Nephron progenitor cell (in vitro differentiated cells): ENCODE data around the gene AHI1.

ENCODE experiments used
- DNase-seq: peaks from one replicate; pipeline ENCODE4 v3.0.0; 2021
- H3K27ac Mint-ChIP-seq: 2 replicates; pipeline ENCODE4 v1.8.0; 2021; ENCODE audit warnings: mild to moderate bottlenecking, moderate library complexity, mixed read lengths
- H3K27me3 Mint-ChIP-seq: 2 replicates; pipeline ENCODE4 v1.8.0; 2021; ENCODE audit warnings: mild to moderate bottlenecking, low read depth, mixed read lengths; ENCODE audit not compliant: poor library complexity
- H3K36me3 Mint-ChIP-seq: 2 replicates; pipeline ENCODE4 v1.8.0; 2021; ENCODE audit warnings: low read depth, mixed read lengths
- H3K4me1 Mint-ChIP-seq: 2 replicates; pipeline ENCODE4 v1.8.0; 2021; ENCODE audit warnings: mixed read lengths
- H3K4me3 Mint-ChIP-seq: 2 replicates; pipeline ENCODE4 v1.8.0; 2021; ENCODE audit warnings: mild to moderate bottlenecking, moderate library complexity, mixed read lengths
- H3K9me3 Mint-ChIP-seq: 2 replicates; pipeline ENCODE4 v1.8.0; 2021; ENCODE audit warnings: mild to moderate bottlenecking, moderate library complexity, mixed read lengths
- CTCF ChIP-seq: fragments of 200-600 bp; sonication (generic); IDR thresholded peaks from 2 replicates; pipeline ENCODE4 v1.5.0; 2021; ENCODE audit warnings: antibody characterized with exemption

AHI1 gene

GRCh38 chr6:135325624-135326424 lies 171.7 kb downstream of the AHI1 start:
- DNase-seq, result no peak
- Mint-ChIP-seq H3K27me3 (no peaks in the 10 kb centered on the region), H3K4me1 (no peaks in the 10 kb centered on the region), H3K27ac (peak overlapping the region; percentile 3), H3K36me3 (peaks cover 30% of the 10 kb centered on the region), H3K4me3 (no peak overlapping the region), H3K9me3 (no peaks in the 10 kb centered on the region)
- no peak for TF ChIP-seq CTCF

GRCh38 chr6:135324531-135324930 lies 173.0 kb downstream of the AHI1 start:
- peaks cover 27% of the 10 kb centered on the region for H3K36me3 Mint-ChIP-seq
- H3K4me3 Mint-ChIP-seq, result no peak overlapping the region
- DNase-seq, result no peak
- no peaks in the 10 kb centered on the region for H3K4me1 Mint-ChIP-seq
- no peaks in the 10 kb centered on the region for H3K27me3 Mint-ChIP-seq
- H3K27ac Mint-ChIP-seq, result no peak overlapping the region
- H3K9me3 Mint-ChIP-seq, result no peaks in the 10 kb centered on the region
- no peak for TF ChIP-seq CTCF

DNA sequence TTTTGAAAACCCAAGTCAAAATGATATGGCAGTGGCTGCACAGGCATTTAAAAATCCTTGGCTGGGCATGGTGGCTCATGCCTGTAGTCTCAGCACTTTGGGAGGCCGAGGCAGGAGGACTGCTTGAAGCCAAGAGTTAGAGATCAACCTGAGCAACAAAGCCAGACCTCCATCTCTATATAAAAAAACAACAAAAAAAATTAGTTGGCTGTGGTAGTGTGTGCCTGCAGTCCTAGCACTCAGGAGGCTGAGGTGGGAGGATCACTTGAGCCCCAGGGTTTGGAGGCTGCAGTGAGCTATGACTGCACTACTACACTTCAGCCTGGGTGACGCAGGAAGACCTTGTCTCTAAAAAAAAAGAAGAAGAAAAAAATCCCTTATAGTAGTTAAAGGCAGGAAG lies 173.6 kb downstream of the AHI1 start:
- Mint-ChIP-seq H3K27me3 (no peaks in the 10 kb centered on the region), H3K27ac (no peak overlapping the region), H3K4me1 (no peaks in the 10 kb centered on the region), H3K9me3 (no peaks in the 10 kb centered on the region), H3K4me3 (no peak overlapping the region), H3K36me3 (peaks cover 21% of the 10 kb centered on the region)
- DNase-seq, result no peak
- TF ChIP-seq CTCF, result no peak

DNA sequence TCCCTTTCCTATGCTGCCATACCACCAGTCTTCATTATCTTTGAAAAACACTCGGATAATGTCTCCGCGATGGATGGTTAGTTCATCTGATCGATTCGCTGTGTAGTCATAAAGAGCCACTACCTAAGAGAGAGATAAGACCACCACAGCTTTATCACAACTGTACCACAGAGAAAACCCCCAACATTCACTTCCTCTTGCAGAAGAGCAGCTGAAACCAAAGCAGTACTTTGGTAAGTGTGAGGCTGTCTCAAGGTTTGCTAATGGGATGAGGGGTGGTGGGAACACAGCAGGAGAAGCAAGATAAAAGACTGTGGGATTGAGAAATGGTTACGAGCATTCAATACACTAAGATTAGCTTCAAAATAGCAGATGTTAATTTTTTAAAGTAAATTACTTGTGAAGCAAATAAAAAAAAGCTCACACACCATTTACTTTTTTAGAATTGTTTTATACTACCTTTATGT lies 174.3 kb downstream of the AHI1 start:
- H3K36me3 Mint-ChIP-seq, result peaks cover 14% of the 10 kb centered on the region
- no peak overlapping the region for H3K4me3 Mint-ChIP-seq
- DNase-seq, result no peak
- no peaks in the 10 kb centered on the region for H3K4me1 Mint-ChIP-seq
- no peaks in the 10 kb centered on the region for H3K27me3 Mint-ChIP-seq
- H3K9me3 Mint-ChIP-seq, result no peaks in the 10 kb centered on the region
- TF ChIP-seq CTCF, result no peak
- H3K27ac Mint-ChIP-seq, result no peak overlapping the region

DNA sequence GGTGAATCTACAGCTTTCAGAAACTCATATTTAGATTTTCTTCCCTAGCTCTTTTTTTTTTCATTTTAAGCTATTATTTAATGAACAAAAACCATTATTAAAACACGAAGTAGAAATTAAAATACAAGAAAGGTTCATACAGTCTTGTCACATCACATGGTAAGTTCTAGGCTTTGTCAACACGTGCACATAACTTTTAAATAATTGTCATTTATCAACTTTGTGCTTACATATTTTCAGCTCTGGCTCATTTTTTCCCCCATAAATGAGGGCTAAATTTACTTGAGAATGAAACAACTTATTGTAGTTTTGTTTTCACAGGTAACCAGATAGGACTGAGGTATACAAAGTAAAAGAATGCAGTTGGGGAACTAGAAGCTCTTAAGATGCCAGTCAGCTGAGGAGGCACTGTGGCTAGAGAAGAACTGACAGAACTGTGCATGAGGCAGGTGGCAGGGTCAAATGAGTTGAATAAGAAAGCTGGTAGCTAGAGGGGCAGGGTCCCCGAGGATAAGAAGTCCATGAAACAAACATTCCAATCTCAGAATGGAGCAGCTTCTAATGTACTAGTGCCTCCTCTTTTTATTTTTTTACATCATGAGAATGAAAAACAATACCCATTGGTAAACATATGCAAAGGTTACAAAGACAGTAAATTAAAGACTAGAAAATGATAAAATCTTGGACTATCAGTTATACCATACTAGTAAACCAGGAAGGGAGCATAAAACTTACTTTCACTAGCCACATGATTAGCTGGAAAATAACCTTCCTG lies 174.9 kb downstream of the AHI1 start:
- Mint-ChIP-seq H3K4me1 (no peaks in the 10 kb centered on the region), H3K36me3 (peaks cover 11% of the 10 kb centered on the region), H3K9me3 (no peaks in the 10 kb centered on the region), H3K27me3 (no peaks in the 10 kb centered on the region), H3K4me3 (no peak overlapping the region), H3K27ac (no peak overlapping the region)
- DNase-seq, result no peak
- no peak for TF ChIP-seq CTCF
